ENCODE measurements around the gene NPPB.
"Not testable (repeated sequence)": the region's sequence is repeated elsewhere in the genome, so short reads cannot be mapped to it uniquely, and the experiment has no call there.

Gene NPPB

DNA sequence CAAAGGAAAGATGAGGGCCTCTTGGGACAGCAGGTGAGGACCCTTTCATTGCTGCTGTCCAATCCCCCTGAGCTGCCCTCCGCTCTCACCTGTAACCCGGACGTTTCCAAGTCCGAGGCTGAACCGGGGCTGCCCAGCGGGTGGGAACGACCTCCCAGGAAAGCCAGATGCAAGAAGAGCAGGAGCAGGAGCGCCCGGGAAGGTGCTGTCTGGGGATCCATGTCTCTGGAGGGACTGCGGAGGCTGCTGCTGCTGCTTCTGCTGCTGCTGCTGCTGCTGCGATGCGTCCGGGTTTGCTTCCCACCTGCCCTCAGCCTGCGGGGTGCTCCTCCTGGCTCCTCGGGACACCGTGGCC is at the start of gene NPPB:
TSS of gene NPPB (minus strand) at position 333 of the 355 bp plus-strand sequence. CDS start at position 221, 112 bp downstream.
- TF ChIP-seq POLR2A (IDR thresholded peaks at IDR 0.05; ENCODE audit: extremely low read depth, insufficient read length) (no peak), MYC (IDR thresholded peaks at IDR 0.05; ENCODE audit: low read depth, low read length) (no peak)
- TF ChIP-seq, protein P1, sequence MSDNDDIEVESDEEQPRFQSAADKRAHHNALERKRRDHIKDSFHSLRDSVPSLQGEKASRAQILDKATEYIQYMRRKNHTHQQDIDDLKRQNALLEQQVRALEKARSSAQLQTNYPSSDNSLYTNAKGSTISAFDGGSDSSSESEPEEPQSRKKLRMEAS (IDR thresholded peaks at IDR 0.05; ENCODE audit: low read depth, low read length) = no peak
- TF ChIP-seq, protein P2, sequence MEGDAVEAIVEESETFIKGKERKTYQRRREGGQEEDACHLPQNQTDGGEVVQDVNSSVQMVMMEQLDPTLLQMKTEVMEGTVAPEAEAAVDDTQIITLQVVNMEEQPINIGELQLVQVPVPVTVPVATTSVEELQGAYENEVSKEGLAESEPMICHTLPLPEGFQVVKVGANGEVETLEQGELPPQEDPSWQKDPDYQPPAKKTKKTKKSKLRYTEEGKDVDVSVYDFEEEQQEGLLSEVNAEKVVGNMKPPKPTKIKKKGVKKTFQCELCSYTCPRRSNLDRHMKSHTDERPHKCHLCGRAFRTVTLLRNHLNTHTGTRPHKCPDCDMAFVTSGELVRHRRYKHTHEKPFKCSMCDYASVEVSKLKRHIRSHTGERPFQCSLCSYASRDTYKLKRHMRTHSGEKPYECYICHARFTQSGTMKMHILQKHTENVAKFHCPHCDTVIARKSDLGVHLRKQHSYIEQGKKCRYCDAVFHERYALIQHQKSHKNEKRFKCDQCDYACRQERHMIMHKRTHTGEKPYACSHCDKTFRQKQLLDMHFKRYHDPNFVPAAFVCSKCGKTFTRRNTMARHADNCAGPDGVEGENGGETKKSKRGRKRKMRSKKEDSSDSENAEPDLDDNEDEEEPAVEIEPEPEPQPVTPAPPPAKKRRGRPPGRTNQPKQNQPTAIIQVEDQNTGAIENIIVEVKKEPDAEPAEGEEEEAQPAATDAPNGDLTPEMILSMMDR (IDR thresholded peaks at IDR 0.05; ENCODE audit: low read depth, low read length) = no peak
- H3K4me3 ChIP-seq (ENCODE audit: low read depth, low read length) = no peak within 1 kb of the TSS
- no peak for DNase-seq (ENCODE audit: low read depth)

DNA sequence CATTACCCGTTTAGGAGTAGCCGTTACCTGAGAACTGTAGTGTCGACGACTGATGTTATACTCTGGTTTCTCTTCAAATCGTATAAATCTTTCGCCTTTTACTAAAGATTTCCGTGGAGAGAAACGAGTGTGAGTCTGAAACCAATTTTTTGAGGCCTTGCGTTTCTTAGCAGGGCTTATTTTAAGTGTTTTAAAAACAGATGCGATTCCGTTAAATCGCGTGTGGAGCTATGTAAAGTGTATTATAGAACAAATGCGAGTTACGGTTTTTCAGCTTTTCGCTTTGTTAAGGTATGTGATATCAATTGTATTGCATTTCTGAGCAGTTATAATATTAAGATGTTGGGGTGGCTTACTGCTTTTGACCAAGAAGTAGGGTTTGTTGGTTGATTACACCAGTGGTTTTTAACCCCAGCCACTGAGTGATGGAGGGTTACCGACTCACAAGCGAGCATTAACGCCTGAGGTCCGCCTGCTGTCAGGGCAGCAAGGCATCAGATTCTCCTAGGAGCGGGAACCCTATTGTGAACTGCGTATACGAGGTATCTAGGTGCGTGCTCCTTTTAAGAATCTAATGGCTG is 49.4 kb upstream of the NPPB start:
- peak overlapping the region; percentile 61 for H3K4me3 ChIP-seq (ENCODE audit: low read depth, low read length)
- TF ChIP-seq, protein P1 (IDR thresholded peaks at IDR 0.05; ENCODE audit: low read depth, low read length) = no peak
- TF ChIP-seq POLR2A (IDR thresholded peaks at IDR 0.05; ENCODE audit: extremely low read depth, insufficient read length) = peak; percentile 100
- TF ChIP-seq, protein P2 (IDR thresholded peaks at IDR 0.05; ENCODE audit: low read depth, low read length) = no peak
- no peak for TF ChIP-seq MYC (IDR thresholded peaks at IDR 0.05; ENCODE audit: low read depth, low read length)
- DNase-seq (ENCODE audit: low read depth) = peak; percentile 95

DNA sequence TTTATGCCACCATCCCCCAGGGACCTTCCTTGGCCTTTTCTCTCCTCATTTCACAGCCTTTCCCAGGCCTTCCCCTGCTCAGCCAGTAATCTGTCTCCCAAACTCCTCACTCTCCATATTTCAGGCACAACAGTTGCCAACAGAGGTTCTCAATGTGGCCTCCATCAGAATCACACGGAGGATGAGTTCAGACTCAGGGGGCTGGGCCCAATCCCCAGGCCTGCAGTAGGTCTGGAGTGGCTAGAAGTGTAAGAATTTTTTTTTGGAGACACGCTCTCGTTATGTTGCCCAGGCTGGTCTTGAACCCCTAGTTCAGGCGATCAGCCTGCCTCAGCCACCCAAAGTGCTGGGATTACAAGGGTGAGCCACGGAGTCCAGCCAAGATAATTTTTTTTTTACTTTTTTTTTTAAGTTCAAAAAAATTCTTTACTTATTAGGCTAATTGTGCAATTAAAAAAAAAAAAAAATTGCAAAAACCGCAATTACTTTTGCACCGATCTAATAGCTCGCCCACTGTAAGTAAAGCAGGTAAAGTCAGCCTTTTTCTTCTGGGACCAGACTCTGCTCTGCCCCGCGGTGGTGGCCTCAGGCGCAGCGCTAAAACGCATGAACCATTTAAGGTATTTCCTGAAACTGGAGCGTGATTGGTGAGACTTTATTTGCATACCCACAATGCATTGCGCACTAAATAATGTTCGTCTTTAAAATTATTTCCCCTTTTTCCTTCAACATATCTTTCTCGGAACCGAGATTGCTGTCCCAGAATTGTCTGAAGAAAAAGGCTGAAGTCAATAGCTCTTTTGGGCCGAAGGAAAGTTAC is 48.7 kb upstream of the NPPB start:
- H3K4me3 ChIP-seq (ENCODE audit: low read depth, low read length) = no peak overlapping the region
- DNase-seq (ENCODE audit: low read depth) = peak; percentile 93
- TF ChIP-seq, protein P1 (IDR thresholded peaks at IDR 0.05; ENCODE audit: low read depth, low read length) = peak; percentile 64
- TF ChIP-seq, protein P2 (IDR thresholded peaks at IDR 0.05; ENCODE audit: low read depth, low read length) = peak; percentile 65
- TF ChIP-seq MYC (IDR thresholded peaks at IDR 0.05; ENCODE audit: low read depth, low read length) = no peak; the same call in 1 of the 2 replicates

DNA sequence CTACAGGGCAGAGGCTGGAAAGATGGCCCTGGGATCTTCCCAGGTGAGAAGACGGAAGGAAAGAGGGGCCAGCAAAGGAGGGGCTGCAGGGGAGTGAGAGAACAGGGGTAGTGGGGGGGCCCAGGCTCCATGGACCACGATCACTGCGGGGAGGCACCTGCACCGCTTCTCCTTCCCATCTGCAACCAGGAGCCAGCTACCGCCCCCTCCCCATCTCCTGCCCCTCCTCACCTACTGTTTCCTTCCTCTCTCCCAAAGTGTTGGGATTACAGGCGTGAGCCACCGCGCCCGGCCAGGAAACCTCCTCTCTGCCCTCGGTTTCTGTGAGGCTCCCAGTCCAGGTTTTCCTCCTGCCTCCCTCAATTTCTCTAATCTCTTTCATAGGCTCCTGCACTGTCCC is 48.1 kb upstream of the NPPB start:
- TF ChIP-seq, protein P2 (IDR thresholded peaks at IDR 0.05; ENCODE audit: low read depth, low read length) = no peak
- TF ChIP-seq MYC (IDR thresholded peaks at IDR 0.05; ENCODE audit: low read depth, low read length) (no peak), POLR2A (IDR thresholded peaks at IDR 0.05; ENCODE audit: extremely low read depth, insufficient read length) (no peak)
- TF ChIP-seq, protein P1 (IDR thresholded peaks at IDR 0.05; ENCODE audit: low read depth, low read length) = no peak
- no peak for DNase-seq (ENCODE audit: low read depth)
- H3K4me3 ChIP-seq (ENCODE audit: low read depth, low read length) = no peak overlapping the region

DNA sequence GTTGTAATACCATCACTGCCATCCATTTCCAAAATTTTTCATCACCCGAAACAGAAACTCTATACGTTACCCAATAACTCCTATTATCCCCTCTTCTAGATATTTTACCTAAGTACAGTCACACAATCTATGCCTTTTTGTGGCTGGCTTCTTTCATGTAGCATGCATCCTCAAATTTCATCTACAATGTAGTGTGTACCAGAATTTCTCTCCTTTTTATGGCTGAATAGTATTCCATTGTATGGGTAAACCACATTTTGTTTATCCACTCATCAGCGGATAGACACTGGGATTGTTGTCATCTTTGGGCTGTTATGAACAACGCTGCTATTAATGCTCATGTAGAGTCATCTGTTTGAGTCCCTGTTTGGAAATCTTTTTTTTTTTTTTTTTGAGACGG is 46.2 kb upstream of the NPPB start:
- no peak for DNase-seq (ENCODE audit: low read depth)
- TF ChIP-seq, protein P1 (IDR thresholded peaks at IDR 0.05; ENCODE audit: low read depth, low read length) = no peak
- TF ChIP-seq, protein P2 (IDR thresholded peaks at IDR 0.05; ENCODE audit: low read depth, low read length) = no peak
- TF ChIP-seq POLR2A (IDR thresholded peaks at IDR 0.05; ENCODE audit: extremely low read depth, insufficient read length) (no peak), MYC (IDR thresholded peaks at IDR 0.05; ENCODE audit: low read depth, low read length) (no peak)
- no peak overlapping the region for H3K4me3 ChIP-seq (ENCODE audit: low read depth, low read length)

DNA sequence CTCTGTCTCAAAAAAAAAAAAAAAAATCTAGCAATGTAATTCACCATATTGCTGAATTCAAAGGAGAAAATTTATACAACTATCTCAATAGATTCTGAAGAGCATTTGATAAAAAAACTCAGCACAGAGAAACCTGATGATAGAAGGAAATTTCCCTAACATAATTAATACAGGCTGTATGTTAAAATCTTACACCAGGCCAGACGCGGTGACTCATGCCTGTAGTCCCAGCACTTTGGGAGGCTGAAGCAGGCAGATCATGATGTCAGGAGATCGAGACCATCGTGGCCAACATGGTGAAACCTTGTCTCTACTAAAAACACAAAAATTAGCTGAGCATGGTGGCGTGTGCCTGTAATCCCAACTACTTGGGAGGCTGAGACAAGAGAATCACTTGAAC is 45.4 kb upstream of the NPPB start:
- DNase-seq (ENCODE audit: low read depth) = not testable (repeated sequence)

More for the DNA sequence above, 45.4 kb upstream of the NPPB start:
- not testable (repeated sequence) for H3K4me3 ChIP-seq (ENCODE audit: low read depth, low read length)
